HG02763 (cell line): ENCODE measurements around the gene NDUFS1.

ENCODE experiments used
- ATAC-seq: cut with Tn5 transposase; IDR thresholded peaks from one replicate; pipeline ENCODE4 v1.9.1; 2021; ENCODE audit warnings: mild to moderate bottlenecking, moderate library complexity; ENCODE audit not compliant: unreplicated experiment

The NDUFS1 gene

DNA sequence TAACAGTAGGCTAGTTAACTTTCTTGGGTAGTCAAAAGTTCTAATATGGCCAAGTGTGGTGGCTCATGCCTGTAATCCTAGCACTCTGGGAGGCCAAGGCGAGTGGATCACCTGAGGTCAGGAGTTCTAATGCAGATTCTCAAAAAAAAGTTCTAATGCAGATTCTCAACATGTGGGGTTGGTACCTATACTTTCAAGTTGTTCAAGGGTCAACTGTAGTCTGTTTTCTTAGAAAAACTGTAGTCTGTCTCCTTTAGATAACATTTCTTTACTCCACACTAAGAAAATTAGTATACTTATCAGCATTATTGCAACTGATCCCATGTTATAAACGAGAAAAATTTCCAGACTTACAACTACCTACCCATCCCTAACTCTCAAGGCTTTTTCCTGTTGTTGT, 89.8 kb downstream of the NDUFS1 start:
- no peak for ATAC-seq

DNA sequence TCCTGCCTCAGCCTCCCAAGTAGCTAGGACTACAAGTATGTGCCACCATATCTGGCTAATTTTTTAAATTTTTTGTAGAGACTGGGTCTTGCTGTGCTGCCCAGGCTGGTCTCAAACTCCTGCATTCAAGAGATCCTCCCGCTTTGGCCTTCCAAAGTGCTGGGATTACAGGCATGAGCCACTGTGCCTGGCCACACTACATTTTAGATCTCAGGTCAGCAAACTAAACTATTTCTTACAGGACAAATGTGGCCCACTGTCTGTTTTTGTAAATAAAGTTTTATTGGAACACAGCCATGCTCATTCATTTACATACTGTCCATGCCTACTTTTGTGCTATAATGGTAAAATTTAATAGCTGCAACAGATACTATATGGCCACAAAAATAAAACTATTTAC, 91.0 kb downstream of the NDUFS1 start:
- ATAC-seq: no peak
